Large intestine (tissue), 3 donors: Measurements from ENCODE around the gene ZNF100. TPM values are rescaled to one million over a fixed set of nuclear protein-coding genes. Genes with fewer than 3 reads are reported as not detected.

Experiments
- DNase-seq, 2 donors: peaks; one replicate each; pipeline versions ENCODE4 v3.0.0 to v3.0.0-alpha.2; 2013
- H3K27ac ChIP-seq: one replicate; pipeline ENCODE4 v1.5.1; 2013; ENCODE audit warnings: low read length
- H3K27me3 ChIP-seq: 2 replicates; pipeline ENCODE4 v1.6.1; 2013; ENCODE audit warnings: low read length; ENCODE audit not compliant: control insufficient read depth, insufficient read depth
- H3K36me3 ChIP-seq: 2 replicates; pipeline ENCODE4 v1.6.1; 2013; ENCODE audit warnings: low read length; ENCODE audit not compliant: control insufficient read depth, insufficient read depth
- H3K4me1 ChIP-seq: one replicate; pipeline ENCODE4 v1.6.1; 2013; ENCODE audit warnings: low read length; ENCODE audit not compliant: control insufficient read depth, insufficient read depth
- H3K4me3 ChIP-seq: one replicate; pipeline ENCODE4 v1.5.1; 2013; ENCODE audit warnings: low read length
- H3K9me3 ChIP-seq: one replicate; pipeline ENCODE4 v1.6.1; 2013; ENCODE audit warnings: mild to moderate bottlenecking, low read depth, low read length, moderate library complexity; ENCODE audit not compliant: control insufficient read depth
- WGBS: methylation state at CpG from one replicate; pipeline ENCODE4 v1.1.5; 2013; ENCODE audit warnings: low lambda C conversion rate; ENCODE audit not compliant: insufficient coverage; 5-methylcytosine and 5-hydroxymethylcytosine counted together
- polyA plus RNA-seq: library from polyadenylated mRNA; unstranded; fragments of 120-200 nt; gene quantifications from one replicate; pipeline ENCODE4 v1.2.1, GENCODE V29; 2013

The ZNF100 gene
- polyA plus RNA-seq, 1 donor, result 6.8 TPM

GRCh38 chr19:21707065-21707464 is 60.3 kb downstream of the ZNF100 start:
- 100% methylated on average over 4 of the region's 4 CpGs for WGBS
- DNase-seq, result no peak
- Histone ChIP-seq H3K27me3 (no peaks in the 10 kb centered on the region), H3K4me1 (no peaks in the 10 kb centered on the region), H3K9me3 (peaks cover 10% of the 10 kb centered on the region), H3K27ac (no peak overlapping the region), H3K36me3 (no peaks in the 10 kb centered on the region), H3K4me3 (no peak overlapping the region)

GRCh38 chr19:21705393-21705792 is 62.0 kb downstream of the ZNF100 start:
- H3K27ac ChIP-seq, result no peak overlapping the region
- H3K4me1 ChIP-seq, result no peaks in the 10 kb centered on the region
- no peaks in the 10 kb centered on the region for H3K27me3 ChIP-seq
- no peak overlapping the region for H3K4me3 ChIP-seq
- no CpG with 5 or more reads among the region's 1 CpG for WGBS
- DNase-seq, result no peak
- H3K36me3 ChIP-seq, result no peaks in the 10 kb centered on the region
- H3K9me3 ChIP-seq, result peaks cover 7% of the 10 kb centered on the region

- Histone ChIP-seq H3K4me1 (no peaks in the 10 kb centered on the region), H3K27ac (no peak overlapping the region), H3K36me3 (no peaks in the 10 kb centered on the region), H3K27me3 (no peaks in the 10 kb centered on the region), H3K4me3 (no peak overlapping the region), H3K9me3 (peaks cover 4% of the 10 kb centered on the region)
- no CpG with 5 or more reads among the region's 3 CpGs for WGBS
- DNase-seq, result no peak
These were observed 63.1 kb downstream of the ZNF100 start for GRCh38 chr19:21704320-21704719.

GRCh38 chr19:21699197-21699596 is 68.2 kb downstream of the ZNF100 start:
- no CpG with 5 or more reads among the region's 3 CpGs for WGBS
- no peak overlapping the region for H3K27ac ChIP-seq
- H3K4me1 ChIP-seq, result no peaks in the 10 kb centered on the region
- DNase-seq, result no peak
- H3K9me3 ChIP-seq, result no peaks in the 10 kb centered on the region
- H3K27me3 ChIP-seq, result no peaks in the 10 kb centered on the region
- H3K4me3 ChIP-seq, result no peak overlapping the region
- no peaks in the 10 kb centered on the region for H3K36me3 ChIP-seq

GRCh38 chr19:21698215-21698614 is 69.2 kb downstream of the ZNF100 start:
- WGBS, result 33% methylated on average over 2 of the region's 4 CpGs
- H3K36me3 ChIP-seq, result no peaks in the 10 kb centered on the region
- H3K4me1 ChIP-seq, result no peaks in the 10 kb centered on the region
- no peak overlapping the region for H3K4me3 ChIP-seq
- H3K9me3 ChIP-seq, result no peaks in the 10 kb centered on the region
- peak; percentile 27 to 48 for DNase-seq
- no peak overlapping the region for H3K27ac ChIP-seq
- no peaks in the 10 kb centered on the region for H3K27me3 ChIP-seq

GRCh38 chr19:21697698-21698097 is 69.7 kb downstream of the ZNF100 start:
- Histone ChIP-seq H3K27me3 (no peaks in the 10 kb centered on the region), H3K4me3 (peak overlapping the region; percentile 13), H3K4me1 (no peaks in the 10 kb centered on the region), H3K36me3 (no peaks in the 10 kb centered on the region), H3K9me3 (no peaks in the 10 kb centered on the region), H3K27ac (no peak overlapping the region)
- 11% methylated on average over 1 of the region's 3 CpGs for WGBS
- DNase-seq, result peak in 1 of 2 donors; percentile 26

GRCh38 chr19:21694171-21694906 is 73.0 kb downstream of the ZNF100 start:
- Histone ChIP-seq H3K4me3 (no peak overlapping the region), H3K27ac (no peak overlapping the region)

GRCh38 chr19:21693399-21693798 is 74.0 kb downstream of the ZNF100 start:
- Histone ChIP-seq H3K27me3 (no peaks in the 10 kb centered on the region), H3K4me1 (no peaks in the 10 kb centered on the region), H3K36me3 (no peaks in the 10 kb centered on the region), H3K27ac (no peak overlapping the region), H3K9me3 (no peaks in the 10 kb centered on the region), H3K4me3 (no peak overlapping the region)
- 100% methylated on average over 1 of the region's 1 CpG for WGBS
- no peak for DNase-seq

More at GRCh38 chr19:21694171-21694906, 73.0 kb downstream of the ZNF100 start:
- H3K4me1 ChIP-seq, result no peaks in the 10 kb centered on the region
- H3K36me3 ChIP-seq, result no peaks in the 10 kb centered on the region
- no peak for DNase-seq
- 60% methylated on average over 1 of the region's 7 CpGs for WGBS
- H3K9me3 ChIP-seq, result no peaks in the 10 kb centered on the region
- H3K27me3 ChIP-seq, result no peaks in the 10 kb centered on the region

GRCh38 chr19:21691661-21692060 is 75.7 kb downstream of the ZNF100 start:
- H3K36me3 ChIP-seq, result no peaks in the 10 kb centered on the region
- no CpG with 5 or more reads among the region's 1 CpG for WGBS

GRCh38 chr19:21688464-21688863 is 78.9 kb downstream of the ZNF100 start:
- no peak overlapping the region for H3K27ac ChIP-seq
- H3K27me3 ChIP-seq, result no peaks in the 10 kb centered on the region
- H3K36me3 ChIP-seq, result no peaks in the 10 kb centered on the region
- H3K4me1 ChIP-seq, result no peaks in the 10 kb centered on the region
- no peaks in the 10 kb centered on the region for H3K9me3 ChIP-seq
- 100% methylated on average over 1 of the region's 3 CpGs for WGBS
- H3K4me3 ChIP-seq, result no peak overlapping the region
- DNase-seq, result no peak

More at GRCh38 chr19:21691661-21692060, 75.7 kb downstream of the ZNF100 start:
- DNase-seq, result no peak
- H3K27ac ChIP-seq, result no peak overlapping the region
- no peaks in the 10 kb centered on the region for H3K9me3 ChIP-seq
- H3K4me1 ChIP-seq, result no peaks in the 10 kb centered on the region
- H3K27me3 ChIP-seq, result no peaks in the 10 kb centered on the region
- no peak overlapping the region for H3K4me3 ChIP-seq

GRCh38 chr19:21680671-21681070 is 86.7 kb downstream of the ZNF100 start:
- H3K9me3 ChIP-seq, result peaks cover 2% of the 10 kb centered on the region
- no peak overlapping the region for H3K4me3 ChIP-seq
- H3K27me3 ChIP-seq, result no peaks in the 10 kb centered on the region
- no peak overlapping the region for H3K27ac ChIP-seq
- H3K36me3 ChIP-seq, result no peaks in the 10 kb centered on the region
- no peak for DNase-seq
- H3K4me1 ChIP-seq, result no peaks in the 10 kb centered on the region
- WGBS, result no CpG with 5 or more reads among the region's 3 CpGs
